Nephron progenitor cell (in vitro differentiated cells): ENCODE data around the gene GPSM1.
"Not testable (repeated sequence)": the region's sequence is repeated elsewhere in the genome, so short reads cannot be mapped to it uniquely, and the experiment has no call there.

Experiments
- DNase-seq: peaks from one replicate; pipeline ENCODE4 v3.0.0; 2021
- H3K27ac Mint-ChIP-seq: 2 replicates; pipeline ENCODE4 v1.8.0; 2021; ENCODE audit warnings: mild to moderate bottlenecking, moderate library complexity, mixed read lengths
- H3K27me3 Mint-ChIP-seq: 2 replicates; pipeline ENCODE4 v1.8.0; 2021; ENCODE audit warnings: mild to moderate bottlenecking, low read depth, mixed read lengths; ENCODE audit not compliant: poor library complexity
- H3K36me3 Mint-ChIP-seq: 2 replicates; pipeline ENCODE4 v1.8.0; 2021; ENCODE audit warnings: low read depth, mixed read lengths
- H3K4me1 Mint-ChIP-seq: 2 replicates; pipeline ENCODE4 v1.8.0; 2021; ENCODE audit warnings: mixed read lengths
- H3K4me3 Mint-ChIP-seq: 2 replicates; pipeline ENCODE4 v1.8.0; 2021; ENCODE audit warnings: mild to moderate bottlenecking, moderate library complexity, mixed read lengths
- H3K9me3 Mint-ChIP-seq: 2 replicates; pipeline ENCODE4 v1.8.0; 2021; ENCODE audit warnings: mild to moderate bottlenecking, moderate library complexity, mixed read lengths
- CTCF ChIP-seq: fragments of 200-600 bp; sonication (generic); IDR thresholded peaks from 2 replicates; pipeline ENCODE4 v1.5.0; 2021; ENCODE audit warnings: antibody characterized with exemption

The GPSM1 gene

DNA sequence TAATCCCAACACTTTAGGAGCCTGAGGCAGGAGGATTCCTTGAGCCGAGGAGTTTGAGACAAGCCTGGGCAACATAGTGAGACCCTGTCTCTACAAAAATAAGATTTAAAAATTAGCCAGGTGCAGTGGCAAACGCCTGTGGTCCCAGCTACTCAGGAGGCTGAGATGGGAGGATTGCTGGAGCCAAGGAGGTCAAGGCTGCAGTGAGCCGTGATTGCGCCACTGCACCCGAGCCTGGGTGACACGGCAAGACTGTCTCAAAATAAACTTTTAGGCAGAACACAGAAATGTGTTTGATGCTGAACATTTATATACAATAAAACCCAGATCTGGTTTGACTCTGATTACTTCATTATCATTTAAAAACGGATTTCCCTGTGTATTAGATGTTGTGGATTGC, 78.1 kb downstream of the GPSM1 start:
- H3K36me3 Mint-ChIP-seq: peaks cover 43% of the 10 kb centered on the region
- no peaks in the 10 kb centered on the region for H3K9me3 Mint-ChIP-seq
- TF ChIP-seq CTCF: no peak
- no peak for DNase-seq
- peaks cover 5% of the 10 kb centered on the region for H3K27me3 Mint-ChIP-seq
- H3K4me1 Mint-ChIP-seq: peaks cover 23% of the 10 kb centered on the region
- H3K4me3 Mint-ChIP-seq: no peak overlapping the region
- H3K27ac Mint-ChIP-seq: no peak overlapping the region

DNA sequence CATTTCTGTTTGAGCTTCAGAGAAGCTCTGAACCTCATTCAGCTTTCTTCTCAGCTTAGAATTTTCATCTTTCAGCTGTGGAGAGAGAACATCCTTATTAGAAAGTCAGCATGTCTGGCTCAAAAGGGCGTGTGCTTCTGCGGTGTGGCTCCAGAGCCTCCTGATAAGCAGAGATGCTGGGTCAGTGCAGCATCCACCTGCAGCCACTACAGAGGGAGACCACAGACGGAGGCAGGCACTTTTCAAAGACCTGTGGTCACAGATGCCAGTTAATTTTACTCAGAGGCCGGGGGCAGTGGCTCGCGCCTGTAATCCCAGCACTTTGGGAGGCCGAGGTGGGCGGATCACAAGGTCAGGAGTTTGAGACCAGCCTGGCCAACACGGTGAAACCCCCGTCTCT, 78.6 kb downstream of the GPSM1 start:
- not testable (repeated sequence) for DNase-seq, H3K27ac Mint-ChIP-seq, H3K9me3 Mint-ChIP-seq, H3K4me3 Mint-ChIP-seq, H3K27me3 Mint-ChIP-seq
- Mint-ChIP-seq H3K4me1 (peaks cover 24% of the 10 kb centered on the region), H3K36me3 (peaks cover 43% of the 10 kb centered on the region)

DNA sequence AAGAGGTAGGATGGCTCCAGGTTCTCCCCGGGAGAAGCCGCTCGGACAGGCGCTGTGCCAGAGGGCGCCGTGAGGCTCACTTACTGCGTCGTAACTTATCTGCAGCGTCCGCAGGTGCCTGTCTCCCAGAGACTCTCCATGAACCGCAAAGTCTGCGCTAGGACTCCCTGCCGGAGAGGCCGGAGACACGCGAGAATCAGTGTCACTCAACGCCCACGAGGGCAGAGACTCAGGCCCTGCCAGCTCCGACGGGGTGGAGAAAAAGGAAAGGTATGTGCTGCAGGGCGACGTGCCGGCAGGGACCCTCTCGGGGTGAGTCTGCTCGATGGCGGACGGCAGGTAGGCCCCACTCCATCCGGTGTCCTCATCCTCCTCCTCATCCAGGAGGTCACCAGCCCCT, 79.7 kb downstream of the GPSM1 start:
- H3K27me3 Mint-ChIP-seq, H3K9me3 Mint-ChIP-seq, H3K4me3 Mint-ChIP-seq, DNase-seq: not testable (repeated sequence)
- Mint-ChIP-seq H3K27ac (peak overlapping the region; percentile 61), H3K36me3 (peaks cover 39% of the 10 kb centered on the region), H3K4me1 (peaks cover 35% of the 10 kb centered on the region)

DNA sequence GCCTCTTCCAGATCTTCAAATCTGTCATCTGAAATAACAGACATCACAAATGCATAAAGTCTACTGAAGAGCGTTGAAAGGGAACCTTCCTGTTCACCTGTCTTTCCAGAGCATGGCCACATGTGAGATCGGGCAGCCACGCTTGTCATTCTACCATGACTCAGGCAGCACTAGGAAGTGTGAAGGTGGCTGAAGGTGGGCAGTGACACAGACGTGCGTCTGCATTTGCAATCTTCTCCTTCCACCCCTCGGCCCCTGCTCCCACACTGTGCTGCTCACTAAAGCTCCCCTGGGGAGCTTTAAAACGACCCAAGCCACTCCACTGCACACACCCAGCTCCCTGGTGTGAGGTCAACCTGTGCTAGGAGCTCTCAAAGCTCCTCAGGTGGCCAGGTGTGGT, 80.6 kb downstream of the GPSM1 start:
- H3K36me3 Mint-ChIP-seq: peaks cover 37% of the 10 kb centered on the region
- no peaks in the 10 kb centered on the region for H3K9me3 Mint-ChIP-seq
- no peak for DNase-seq
- no peak for TF ChIP-seq CTCF
- H3K4me3 Mint-ChIP-seq: peak overlapping the region; percentile 23
- H3K27ac Mint-ChIP-seq: peak overlapping the region; percentile 25
- peaks cover 5% of the 10 kb centered on the region for H3K27me3 Mint-ChIP-seq
- peaks cover 38% of the 10 kb centered on the region for H3K4me1 Mint-ChIP-seq
